Middle frontal gyrus (tissue), 1 donor: ENCODE measurements around the gene WNT7B.

ENCODE experiments used
- DNase-seq: peaks from one replicate; pipeline ENCODE4 v3.0.0-alpha.2; 2015; ENCODE audit warnings: low spot score; ENCODE audit errors: extremely low spot score

The WNT7B gene

DNA sequence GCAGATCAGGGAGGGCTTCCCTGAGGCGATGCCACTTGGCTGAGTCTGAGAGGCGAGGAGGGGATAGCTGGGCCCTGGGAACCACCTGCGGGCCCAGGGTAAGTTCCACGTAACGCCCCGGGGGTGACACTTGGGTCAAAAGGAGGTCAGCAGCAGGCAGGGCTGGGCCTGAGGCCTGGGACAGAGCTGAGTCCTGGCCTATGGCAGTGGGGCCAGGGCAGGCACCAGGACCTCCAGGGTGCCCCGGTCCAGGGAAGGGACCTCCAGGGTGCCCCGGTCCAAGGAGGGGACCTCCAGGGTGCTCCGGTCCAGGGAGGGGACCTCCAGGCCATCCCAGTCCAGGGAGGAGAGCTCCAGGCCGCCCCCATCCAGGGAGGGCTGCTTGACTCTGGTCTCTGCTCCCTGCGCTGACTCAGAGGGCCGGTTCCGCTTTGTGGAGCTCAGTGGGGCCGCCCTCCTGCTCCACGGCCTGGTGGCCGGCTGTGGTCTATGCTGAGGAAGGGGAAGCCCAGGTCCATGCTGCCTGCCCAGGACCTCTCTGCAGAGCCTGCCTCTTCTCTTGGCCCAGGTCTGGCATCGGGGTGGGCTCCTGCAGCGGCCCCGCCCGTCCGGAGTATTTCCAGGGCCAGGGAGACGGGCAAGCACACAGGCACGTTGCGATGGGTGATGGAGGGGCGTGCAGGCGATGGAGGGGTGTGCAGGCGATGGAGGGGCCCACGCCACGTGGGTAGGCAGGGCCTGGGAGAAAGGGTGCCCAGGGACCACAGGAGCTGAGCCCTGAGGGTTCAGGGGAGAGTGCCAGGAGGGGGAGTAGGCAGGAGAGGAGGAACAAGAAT, 19.5 kb upstream of the WNT7B start:
- DNase-seq: no peak

DNA sequence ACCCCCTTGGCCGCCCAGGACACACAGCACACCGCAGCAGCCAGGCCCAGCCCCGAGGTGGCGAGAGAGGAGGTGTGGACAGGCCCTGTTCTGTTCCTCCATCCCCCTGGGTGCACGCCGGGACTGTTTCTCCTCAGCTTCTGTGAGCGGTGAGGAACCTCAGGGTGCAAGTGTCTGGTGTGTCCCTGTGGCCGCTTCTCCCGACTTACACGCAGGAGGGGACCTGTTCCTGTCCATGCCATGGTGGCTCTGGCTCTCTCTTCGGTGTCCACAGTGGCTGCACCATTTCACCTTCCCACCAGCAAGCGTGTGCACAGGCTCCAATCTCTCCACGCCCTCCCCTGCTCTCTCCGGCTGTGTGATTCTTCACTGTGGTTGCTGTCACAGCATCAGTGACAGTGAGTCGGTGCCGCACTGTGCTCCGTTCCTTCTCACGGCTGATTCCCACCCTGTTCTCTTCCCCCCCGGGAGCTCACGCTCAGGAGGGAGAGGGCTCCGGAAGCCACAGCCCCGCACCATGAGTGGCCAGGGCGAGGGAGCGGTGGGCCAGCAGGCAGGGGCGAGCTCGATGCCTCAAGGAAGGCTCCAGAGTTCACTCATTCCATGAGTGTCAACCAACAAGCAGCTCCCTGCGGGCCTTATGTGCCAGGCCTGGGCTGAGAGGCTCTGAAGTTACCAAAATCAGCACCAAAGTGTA, 18.6 kb upstream of the WNT7B start:
- DNase-seq: no peak

DNA sequence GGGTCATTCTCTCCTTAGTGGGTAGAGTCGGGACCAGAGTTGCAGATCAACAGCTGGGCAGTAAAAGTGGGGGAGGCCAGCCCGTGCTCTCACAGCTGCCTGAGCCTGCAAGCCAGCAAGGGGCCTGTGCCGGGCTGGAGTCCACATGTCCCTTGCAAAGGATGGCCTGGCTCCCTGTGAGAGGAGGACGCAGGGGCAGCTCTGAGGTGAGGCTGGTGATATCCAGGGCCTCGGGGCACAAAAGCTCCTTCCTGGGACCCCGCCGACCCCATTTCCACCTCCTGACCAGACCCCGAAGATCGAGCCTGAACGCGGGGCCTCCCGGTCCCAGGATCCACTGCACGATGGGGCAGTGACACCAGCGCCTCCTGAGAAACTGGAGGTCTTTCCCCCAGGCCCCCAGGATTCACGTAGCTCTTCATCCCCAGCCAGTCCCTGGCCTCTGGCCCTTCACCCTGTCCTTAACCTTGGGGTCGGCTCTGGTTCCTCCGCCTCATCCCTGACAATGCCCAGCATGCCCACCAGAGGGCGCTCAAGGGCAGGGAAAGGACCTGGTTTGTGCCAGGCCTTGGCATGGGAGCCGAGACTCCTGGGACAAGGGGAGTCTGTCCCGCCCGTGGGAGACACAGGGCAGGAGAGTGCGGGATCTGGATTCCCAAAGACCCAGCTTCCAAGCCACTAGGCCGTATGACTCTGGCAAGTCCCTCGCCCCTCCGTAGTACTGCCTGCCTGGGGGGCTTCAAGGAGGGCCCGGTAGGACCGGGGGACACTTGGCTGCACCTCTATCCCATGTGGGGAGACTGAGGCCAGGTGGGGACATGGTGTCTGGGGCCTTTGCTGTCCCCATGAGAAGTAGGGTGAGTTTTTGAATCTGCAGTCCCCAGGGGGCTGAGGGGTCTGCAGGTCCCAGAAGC, 17.8 kb upstream of the WNT7B start:
- peak; percentile 35 for DNase-seq

DNA sequence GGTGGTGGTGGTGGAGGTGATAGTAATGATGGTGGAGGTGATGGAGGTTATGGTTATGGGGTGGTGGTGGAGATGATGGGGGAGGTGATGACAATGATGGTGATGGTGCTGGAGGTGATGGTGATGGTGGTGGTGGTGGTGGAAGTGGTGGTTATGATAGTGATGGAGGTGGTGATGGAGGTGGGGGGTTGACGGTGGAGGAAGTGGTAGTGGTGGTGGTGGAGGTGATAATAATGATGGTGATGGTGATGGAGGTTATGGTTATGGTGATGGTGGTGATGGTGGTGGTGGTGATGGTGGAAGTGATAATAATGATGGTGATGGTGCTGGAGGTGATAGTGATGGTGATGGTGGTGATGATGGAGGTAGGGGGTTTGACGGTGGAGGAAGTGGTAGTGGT, 16.9 kb upstream of the WNT7B start:
- DNase-seq: no peak

DNA sequence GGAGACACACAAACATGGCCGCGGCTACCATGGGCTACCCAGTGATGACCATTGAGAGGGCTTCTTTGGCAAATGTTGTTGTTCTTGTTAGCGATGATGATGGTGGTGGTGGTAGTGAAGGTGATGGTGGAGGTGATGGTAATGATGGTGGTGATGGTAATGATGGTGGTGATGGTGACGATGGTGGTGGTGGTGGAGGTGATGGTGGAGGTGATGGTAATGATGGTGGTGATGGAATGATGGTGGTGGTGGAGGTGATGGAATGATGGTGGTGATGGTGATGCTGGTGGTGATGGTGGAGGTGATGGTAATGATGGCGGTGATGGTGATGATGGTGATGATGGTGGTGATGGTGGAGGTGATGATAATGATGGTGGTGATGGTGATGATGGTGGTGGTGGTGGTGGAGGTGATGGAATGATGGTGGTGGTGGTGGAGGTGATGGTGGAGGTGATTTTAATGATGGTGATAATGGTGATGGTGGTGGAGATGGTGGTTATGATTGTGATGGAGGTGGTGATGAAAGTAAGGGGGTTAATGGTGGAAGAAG, 16.3 kb upstream of the WNT7B start:
- no peak for DNase-seq

DNA sequence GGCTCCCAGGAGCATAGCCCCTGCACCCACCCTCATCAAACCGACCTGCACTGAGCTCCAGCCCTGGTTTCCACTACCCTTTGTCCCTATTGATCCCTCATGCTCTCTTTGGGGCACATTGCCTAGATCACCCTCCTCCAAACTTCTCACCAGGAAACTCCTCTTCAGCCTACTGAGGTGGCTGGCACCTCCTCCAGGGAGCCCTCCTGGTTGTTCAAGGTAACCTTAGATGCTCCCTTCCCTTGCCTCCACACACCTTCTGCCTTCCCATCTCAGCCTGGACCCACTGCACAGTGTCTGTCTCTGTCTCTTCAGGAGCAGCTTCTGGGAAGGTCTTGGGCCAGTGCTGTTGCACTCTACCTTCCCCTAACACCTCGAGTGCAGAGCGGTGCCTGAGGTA, 15.8 kb upstream of the WNT7B start:
- DNase-seq: no peak

DNA sequence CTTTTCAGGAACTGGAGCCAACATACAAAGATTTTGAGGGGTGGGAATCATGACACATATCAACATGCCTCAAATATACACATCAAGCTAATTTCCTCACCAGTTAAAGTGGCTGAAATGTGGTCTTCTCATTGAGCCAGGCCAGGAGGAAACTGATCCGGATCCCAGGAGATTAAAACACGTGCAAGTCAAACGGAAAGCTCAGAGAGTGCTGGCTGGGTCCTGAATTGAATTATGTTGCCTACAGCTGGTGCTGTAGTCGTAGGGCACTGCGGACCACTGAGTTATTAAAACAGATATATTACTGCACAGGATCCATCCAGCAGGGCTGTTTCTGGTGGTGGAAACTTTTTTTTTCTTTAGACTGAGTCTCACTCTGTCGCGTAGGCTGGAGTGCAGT, 14.1 kb upstream of the WNT7B start:
- no peak for DNase-seq

DNA sequence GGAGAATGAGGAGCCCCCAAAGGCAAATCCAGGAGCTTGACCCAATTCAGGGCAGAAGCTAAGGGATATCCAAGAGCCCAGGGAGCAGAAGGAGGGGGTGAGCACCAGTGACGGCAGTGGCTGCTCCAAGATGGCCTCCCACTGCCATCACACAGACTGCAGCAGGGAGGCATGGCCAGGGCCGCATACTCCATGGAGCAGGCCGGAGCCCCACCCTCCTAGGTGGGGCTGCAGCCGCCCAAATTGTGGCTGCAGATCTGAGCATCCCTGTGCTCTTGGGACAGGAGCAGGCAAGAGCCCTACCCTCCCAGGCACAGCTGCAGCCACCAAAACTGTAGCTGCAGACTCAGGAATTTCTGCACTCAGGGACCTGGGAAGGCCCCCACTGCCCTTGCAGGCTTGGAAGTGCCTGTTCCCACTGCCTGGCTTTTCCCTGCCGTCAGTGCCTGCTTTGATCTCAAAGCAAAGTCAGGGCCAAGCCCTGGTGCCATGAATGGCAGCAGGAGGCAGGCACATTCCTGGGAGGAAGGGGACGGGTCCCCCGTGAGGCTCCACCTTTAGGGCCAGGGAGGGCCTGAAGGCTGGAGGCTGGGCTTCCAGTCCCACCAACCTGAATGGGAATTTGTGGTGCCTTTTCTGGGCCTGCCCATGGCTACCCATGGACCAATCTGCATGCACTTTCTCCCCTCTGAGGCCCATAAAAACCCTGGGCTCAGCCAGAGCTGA, 10.3 kb upstream of the WNT7B start:
- no peak for DNase-seq

DNA sequence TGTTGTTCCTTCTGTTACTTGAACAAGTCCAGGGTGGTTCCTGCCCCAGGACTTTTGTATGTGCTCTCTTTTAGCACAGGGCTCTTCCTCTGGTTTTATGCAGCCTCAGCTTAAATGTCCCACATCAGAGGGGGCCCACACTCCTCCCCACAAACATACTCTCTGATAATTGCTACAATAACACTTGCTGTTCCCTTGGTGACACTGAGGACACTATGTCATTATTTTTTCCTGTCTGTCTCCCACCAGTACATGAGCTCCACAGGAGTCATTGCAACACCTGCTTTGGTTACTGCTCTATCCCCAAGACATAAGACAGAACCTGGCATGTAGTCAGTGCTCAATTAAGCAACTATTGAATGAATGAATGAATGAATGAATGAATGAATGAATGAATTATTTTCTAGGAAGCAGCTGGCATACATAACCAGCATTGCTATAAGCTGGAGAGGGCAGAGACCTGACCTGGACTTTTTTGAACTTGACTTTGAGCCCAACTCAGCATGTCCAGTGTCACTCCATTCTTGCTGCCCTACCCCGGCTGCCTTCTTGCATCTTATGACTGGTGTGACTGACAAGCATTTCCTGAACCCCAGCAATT, 7.5 kb upstream of the WNT7B start:
- no peak for DNase-seq

DNA sequence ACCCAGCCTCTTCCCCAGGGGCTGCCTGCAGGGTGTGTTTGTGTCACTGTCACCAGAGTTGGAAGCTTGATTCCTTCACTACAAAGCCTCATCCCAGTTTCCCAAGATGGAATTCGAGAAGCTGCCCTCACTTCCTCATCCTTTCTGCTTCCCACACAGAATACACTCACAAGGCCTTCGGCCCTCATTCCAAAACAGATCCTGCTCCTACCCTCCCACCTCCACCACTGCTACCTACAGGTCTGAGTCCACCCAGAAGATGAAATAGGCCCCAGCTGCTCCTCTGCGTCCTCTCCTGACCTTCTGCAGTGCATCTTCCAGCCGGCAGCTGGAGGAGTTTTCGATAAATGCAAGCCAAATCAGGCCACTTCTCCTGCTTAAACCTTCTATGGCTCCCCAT, 6.8 kb upstream of the WNT7B start:
- DNase-seq: no peak

DNA sequence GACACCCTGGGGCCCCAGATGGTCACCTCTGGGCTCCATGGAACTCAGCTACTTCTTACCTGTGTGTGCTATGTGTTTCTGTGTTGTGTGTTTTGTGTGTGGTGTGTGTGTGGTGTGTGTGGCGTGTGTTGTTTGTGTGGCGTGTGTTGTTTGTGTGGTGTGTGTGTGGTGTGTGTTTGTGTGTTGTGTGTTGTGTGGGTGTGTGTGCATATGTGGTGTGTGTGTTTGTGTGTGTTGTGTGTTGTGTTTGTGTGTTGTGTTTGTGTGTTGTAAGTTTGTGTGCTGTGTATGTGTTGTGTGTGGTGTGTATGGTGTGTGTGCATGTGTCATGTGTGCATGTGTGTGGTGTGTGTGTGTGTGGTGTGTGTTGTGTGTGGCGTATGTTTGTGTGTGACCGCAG, 3.8 kb upstream of the WNT7B start:
- no peak for DNase-seq

DNA sequence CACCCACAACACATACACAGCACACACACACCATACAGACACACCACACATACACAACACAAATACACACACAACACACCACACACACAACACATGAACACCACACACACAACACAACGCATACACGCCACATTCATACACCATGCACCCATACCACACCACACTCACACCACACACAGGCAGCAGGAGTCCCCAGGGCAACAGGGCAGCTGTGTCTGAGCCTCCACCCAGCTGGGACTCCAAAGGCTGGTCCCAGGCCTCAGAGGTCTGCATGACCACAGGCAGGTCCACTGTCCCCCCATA, 3.3 kb upstream of the WNT7B start:
- DNase-seq: no peak

DNA sequence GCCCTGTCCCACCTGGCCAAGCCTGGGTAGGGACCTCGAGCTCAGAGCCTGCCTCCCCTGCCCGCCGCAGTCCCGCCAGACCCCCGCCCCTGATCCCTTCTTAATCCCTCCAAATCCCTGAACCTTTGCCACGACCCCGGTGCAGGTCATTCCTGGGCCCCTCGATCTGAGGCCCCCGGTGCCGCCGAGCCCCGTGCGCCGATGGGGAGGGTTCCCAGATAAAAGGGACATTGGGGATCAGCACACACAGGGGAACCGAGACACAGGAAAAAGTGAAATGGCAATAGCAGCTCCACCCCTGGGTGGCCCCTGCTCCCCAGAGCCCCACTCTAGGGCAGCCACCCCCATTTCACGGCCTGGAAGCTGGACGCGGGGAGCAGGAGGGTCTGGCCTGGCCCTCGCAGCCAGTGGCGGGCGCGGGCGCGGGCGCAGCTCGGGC, 1.3 kb upstream of the WNT7B start:
- no peak for DNase-seq

DNA sequence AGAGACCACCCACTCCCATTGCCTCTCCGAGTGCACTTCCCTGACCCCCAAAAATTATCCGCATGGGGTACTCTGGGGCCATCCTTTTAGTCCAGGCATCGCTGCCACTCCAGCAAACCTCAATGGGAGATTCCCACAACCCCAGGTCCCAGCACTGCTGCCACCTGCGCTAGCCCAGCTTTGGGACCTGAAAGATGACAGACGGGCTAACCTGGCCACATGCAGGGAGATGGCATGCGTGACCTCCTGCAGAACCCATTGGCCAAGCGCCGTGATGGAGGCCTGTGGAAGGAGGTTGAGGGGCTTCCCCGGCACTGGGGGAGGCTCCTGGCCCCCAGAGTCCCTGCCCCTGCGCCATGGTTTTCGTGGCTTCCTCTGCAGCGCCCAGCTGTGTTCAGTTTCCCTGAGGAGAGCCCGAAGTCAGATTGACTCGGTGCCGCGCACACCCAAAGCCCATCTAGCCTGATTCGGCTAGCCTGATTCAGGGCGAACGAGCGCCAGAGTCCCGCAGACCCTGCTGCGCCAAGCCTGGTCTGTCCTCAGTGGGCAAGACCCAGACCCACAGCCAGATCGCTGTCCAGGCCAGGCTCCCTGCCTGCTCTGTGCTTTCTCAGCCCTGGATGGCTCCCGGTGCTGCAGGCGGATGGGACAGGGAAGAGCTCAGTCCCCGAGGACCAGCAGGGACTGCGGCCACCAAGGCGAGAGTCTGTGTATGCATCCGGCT, 751 bp upstream of the WNT7B start:
- DNase-seq: no peak

DNA sequence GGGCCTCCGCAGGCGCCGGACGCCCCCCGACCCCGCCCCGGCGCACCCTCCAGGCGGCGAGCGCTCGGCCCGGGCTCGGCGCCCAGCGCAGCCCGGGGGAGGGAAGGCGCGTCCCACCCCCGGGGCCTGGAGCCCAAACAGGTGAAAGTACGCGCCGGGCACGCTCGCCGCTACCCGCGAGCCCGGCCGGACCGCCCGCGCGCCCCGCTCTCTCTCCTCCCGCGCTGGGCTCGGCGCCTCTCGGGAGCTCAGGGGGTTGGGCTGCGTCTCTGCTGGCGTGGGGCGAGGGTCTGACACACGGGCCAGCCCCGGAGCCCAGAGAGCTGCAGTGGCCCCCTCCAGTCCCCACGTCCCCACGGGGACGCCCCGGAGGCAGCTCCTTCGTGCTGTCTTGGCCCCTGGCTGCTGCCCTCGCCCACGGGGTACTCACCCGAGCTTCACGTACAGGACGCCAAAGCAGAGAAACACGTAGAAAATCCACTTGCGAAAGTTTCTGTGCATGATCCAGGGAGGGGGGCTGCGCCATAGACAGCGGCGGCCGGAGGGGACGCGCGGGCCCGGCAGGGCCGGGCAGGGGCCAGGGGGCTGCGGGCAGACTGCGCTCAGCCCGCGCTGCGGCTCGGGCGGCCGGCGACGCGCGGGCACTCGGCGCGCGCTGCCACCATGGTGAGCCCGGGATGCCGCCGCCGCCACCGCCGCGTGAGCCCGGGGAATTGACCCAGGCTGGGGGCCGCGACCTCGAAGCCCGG, 534 bp downstream of the WNT7B start:
- no peak for DNase-seq

DNA sequence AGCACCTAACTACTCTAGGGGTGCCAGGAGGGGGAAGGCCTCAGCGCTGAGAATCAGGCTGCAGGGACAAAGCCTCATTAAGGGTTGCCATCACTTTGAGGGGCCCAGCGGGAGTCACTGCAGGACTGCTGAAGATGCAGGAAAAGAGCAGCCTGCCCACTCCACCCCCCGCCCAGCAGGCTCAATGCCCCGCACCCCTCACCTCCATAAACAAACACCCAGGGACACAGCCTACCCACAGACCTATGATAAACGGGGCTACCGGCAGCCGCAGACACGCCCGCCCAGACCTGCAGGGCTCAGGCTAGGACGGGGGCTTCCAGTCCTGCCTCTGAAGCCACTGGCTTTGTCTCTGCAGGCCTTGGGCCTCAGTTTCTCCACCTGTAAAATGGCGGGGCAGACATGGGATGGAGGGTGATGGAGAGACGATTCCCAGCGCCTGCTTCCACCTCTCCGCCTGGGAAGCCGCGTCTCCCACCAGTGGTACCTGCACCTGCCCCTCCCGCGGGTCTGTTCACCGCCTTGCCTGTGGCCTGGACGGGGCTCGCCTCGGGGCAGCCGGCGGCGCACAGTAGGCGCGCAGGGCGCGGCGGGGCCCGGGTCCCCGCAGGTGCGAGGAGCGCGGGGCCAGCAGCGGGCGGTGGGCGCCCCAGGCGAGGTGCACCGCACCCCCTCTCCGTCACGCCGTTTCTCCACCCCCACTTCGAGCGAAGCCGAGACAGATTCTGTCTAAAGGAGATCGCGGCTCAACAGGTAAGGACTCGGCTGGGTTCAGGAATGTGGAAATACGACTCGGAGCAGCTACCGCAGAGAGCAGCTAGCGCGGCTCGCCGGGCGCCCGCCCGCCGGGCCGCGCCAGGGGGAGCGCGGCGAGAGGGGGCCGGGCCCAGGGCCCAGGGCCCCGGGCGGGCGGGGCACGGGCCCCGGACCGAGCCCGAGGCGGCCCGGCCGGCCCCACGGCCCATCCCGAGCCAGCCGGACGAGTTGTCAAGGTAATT, 1.5 kb downstream of the WNT7B start:
- no peak for DNase-seq

DNA sequence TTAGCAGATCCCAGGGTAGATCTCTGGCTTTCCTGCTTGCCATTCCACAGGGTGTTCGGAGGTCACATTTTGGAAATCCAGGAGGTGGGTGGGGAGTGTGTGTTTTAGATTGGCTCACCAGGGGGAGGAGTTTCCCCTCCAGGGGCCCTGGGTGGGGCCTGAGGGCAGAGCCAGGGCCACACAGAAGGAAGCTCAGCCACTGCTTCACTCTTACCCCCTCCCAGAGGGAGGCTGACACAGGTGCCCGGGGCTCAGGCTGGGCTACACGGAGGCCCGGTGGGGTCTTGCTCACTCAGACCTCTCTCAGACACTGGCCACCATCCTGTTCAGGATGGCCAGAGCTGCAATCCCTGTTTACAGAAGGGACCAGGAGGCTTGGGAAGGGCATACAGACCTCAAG, 2.5 kb downstream of the WNT7B start:
- no peak for DNase-seq

DNA sequence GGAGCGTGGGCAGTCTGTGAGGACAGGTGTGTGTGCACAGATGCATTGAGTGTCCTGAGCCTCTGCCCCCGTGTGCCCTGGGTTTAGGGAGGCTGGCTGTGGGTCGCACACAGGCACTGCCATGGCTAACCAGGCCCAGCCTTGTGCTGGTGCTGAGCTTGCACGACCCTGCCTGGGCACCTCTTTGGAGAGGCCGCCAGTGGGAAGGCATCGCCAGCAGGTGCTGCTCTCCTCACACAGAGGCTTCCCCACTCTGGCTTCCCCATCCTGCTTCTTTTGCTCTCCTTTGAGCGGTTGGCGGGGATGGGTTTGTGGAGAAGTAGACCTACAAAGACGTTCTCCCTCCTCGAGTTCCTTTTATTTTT, 4.1 kb downstream of the WNT7B start:
- DNase-seq: no peak
